ENCODE data around the gene ANGPTL8. TPM values are rescaled to one million over a fixed set of nuclear protein-coding genes. Genes with fewer than 3 reads are reported as not detected.

The ANGPTL8 gene
- total RNA-seq, 1 donor from 2014 or later = not detected

- no peaks in the 10 kb centered on the region for H3K27me3 ChIP-seq (ENCODE audit: control insufficient read depth, insufficient read depth, low read length)
- no peak for TF ChIP-seq CTCF (IDR thresholded peaks at IDR 0.05; ENCODE audit: insufficient read depth, low read length, poor library complexity, severe bottlenecking)
- no peak for DNase-seq (ENCODE audit: low read depth)
- no peak overlapping the region for H3K4me3 ChIP-seq (ENCODE audit: low read depth, low read length)
- H3K36me3 ChIP-seq (ENCODE audit: control insufficient read depth, insufficient read depth, low read length) = no peaks in the 10 kb centered on the region
These were observed 2.1 kb upstream of the ANGPTL8 start for GRCh38 chr19:11237321-11237720.

- no peak overlapping the region for H3K4me3 ChIP-seq (ENCODE audit: low read depth, low read length)
- DNase-seq (ENCODE audit: low read depth) = no peak
- H3K27me3 ChIP-seq (ENCODE audit: control insufficient read depth, insufficient read depth, low read length) = no peaks in the 10 kb centered on the region
- TF ChIP-seq CTCF (IDR thresholded peaks at IDR 0.05; ENCODE audit: insufficient read depth, low read length, poor library complexity, severe bottlenecking) = no peak
- H3K36me3 ChIP-seq (ENCODE audit: control insufficient read depth, insufficient read depth, low read length) = no peaks in the 10 kb centered on the region
These were observed 1.4 kb upstream of the ANGPTL8 start for GRCh38 chr19:11238041-11238440.

GRCh38 chr19:11238781-11239376 is 540 bp upstream of the ANGPTL8 start:
- Histone ChIP-seq H3K27me3 (ENCODE audit: control insufficient read depth, insufficient read depth, low read length) (no peaks in the 10 kb centered on the region), H3K36me3 (ENCODE audit: control insufficient read depth, insufficient read depth, low read length) (no peaks in the 10 kb centered on the region), H3K4me3 (ENCODE audit: low read depth, low read length) (no peak overlapping the region)
- DNase-seq (ENCODE audit: low read depth) = no peak
- TF ChIP-seq CTCF (IDR thresholded peaks at IDR 0.05; ENCODE audit: insufficient read depth, low read length, poor library complexity, severe bottlenecking) = no peak

GRCh38 chr19:11240008-11240444 is 607 bp downstream of the ANGPTL8 start:
- no peak for TF ChIP-seq CTCF (IDR thresholded peaks at IDR 0.05; ENCODE audit: insufficient read depth, low read length, poor library complexity, severe bottlenecking)
- H3K36me3 ChIP-seq (ENCODE audit: control insufficient read depth, insufficient read depth, low read length) = no peaks in the 10 kb centered on the region
- no peak for DNase-seq (ENCODE audit: low read depth)

GRCh38 chr19:11242025-11242424 is 2.6 kb downstream of the ANGPTL8 start:
- no peak for DNase-seq (ENCODE audit: low read depth)
- Histone ChIP-seq H3K27me3 (ENCODE audit: control insufficient read depth, insufficient read depth, low read length) (no peaks in the 10 kb centered on the region), H3K4me3 (ENCODE audit: low read depth, low read length) (no peak overlapping the region), H3K36me3 (ENCODE audit: control insufficient read depth, insufficient read depth, low read length) (peaks cover 1% of the 10 kb centered on the region)
- TF ChIP-seq CTCF (IDR thresholded peaks at IDR 0.05; ENCODE audit: insufficient read depth, low read length, poor library complexity, severe bottlenecking) = no peak

More at GRCh38 chr19:11240008-11240444, 607 bp downstream of the ANGPTL8 start:
- no peak overlapping the region for H3K4me3 ChIP-seq (ENCODE audit: low read depth, low read length)
- H3K27me3 ChIP-seq (ENCODE audit: control insufficient read depth, insufficient read depth, low read length) = no peaks in the 10 kb centered on the region

Measured in kidney epithelial cell (primary cell).